GM12878 (cell line): Measurements from ENCODE around the gene ELL2. TPM values are rescaled to one million over a fixed set of nuclear protein-coding genes. Genes with fewer than 3 reads are reported as not detected.

Experiments used
- ATAC-seq: fragments of 200-7000 bp; cut with Tn5 transposase; 3 replicates; pipeline ENCODE4 v1.9.1; 2020; ENCODE audit warnings: mild to moderate bottlenecking, moderate library complexity
- BruUV-seq: library from RNA; stranded (reverse); fragments of 400-500 nt; replicated peaks from 2 replicates; lab custom pipeline; 2021; lab: Mats Ljungman, UMichigan
- CTCF ChIA-PET: fragments of 300-600 bp; sonication (Branson Sonifier 250); formaldehyde crosslinking; extraction: SDS; loops from one replicate; lab custom pipeline; 2021; ENCODE audit warnings: inconsistent platforms; lab: Yijun Ruan, JAX
- POLR2A ChIA-PET: fragments of 350-600 bp; formaldehyde crosslinking; extraction: SDS; loops from one replicate; lab custom pipeline; 2021; ENCODE audit warnings: inconsistent platforms; lab: Charles Lee
- RAD21 ChIA-PET: fragments of 300-600 bp; sonication (Branson Sonifier 250); formaldehyde crosslinking; loops from one replicate; lab custom pipeline; 2023; ENCODE audit warnings: antibody characterized with exemption; ENCODE audit not compliant: unreplicated experiment; lab: Charles Lee
- SMC1A ChIA-PET: fragments of 300-600 bp; sonication (Branson Sonifier 250); formaldehyde crosslinking; loops from one replicate; lab custom pipeline; 2023; ENCODE audit not compliant: unreplicated experiment, uncharacterized antibody; lab: Charles Lee
- DNase-seq: peaks from one replicate; pipeline ENCODE4 v3.0.0-alpha.2; 2011; ENCODE audit warnings: low read depth, low spot score
- FAIRE-seq: peaks from 3 replicates; lab custom pipeline; 2011; peaks lifted over from hg19 to GRCh38; lab: Jason Lieb, UNC
- H2AFZ ChIP-seq: 2 replicates; pipeline ENCODE4 v1.6.0; 2011; ENCODE audit warnings: low read depth, low read length, control low read depth; ENCODE audit not compliant: control insufficient read depth
- H3K27ac ChIP-seq: 2 replicates; pipeline ENCODE4 v1.5.1; 2011; ENCODE audit warnings: control low read depth; ENCODE audit not compliant: control insufficient read depth, insufficient read depth
- H3K27me3 ChIP-seq, 2 experiments: replicated peaks in 1 of 2; 2 replicates each; pipeline versions ENCODE4 v1.6.0 to v1.6.1; 2011; ENCODE audit warnings: low read length in 1 of 2; ENCODE audit not compliant: control insufficient read depth in 2 of 2, insufficient read depth in 2 of 2
- H3K36me3 ChIP-seq, 2 experiments: 2 replicates each; pipeline ENCODE4 v1.5.1; 2011; ENCODE audit warnings: low read length in 1 of 2; ENCODE audit not compliant: control insufficient read depth in 2 of 2, insufficient read depth in 2 of 2
- H3K4me1 ChIP-seq: 2 replicates; pipeline ENCODE4 v1.6.1; 2011; ENCODE audit warnings: mild to moderate bottlenecking, low read length, moderate library complexity, mixed read lengths; ENCODE audit not compliant: control insufficient read depth, insufficient read depth
- H3K4me2 ChIP-seq: 2 replicates; pipeline ENCODE4 v1.6.0; 2011; ENCODE audit warnings: control low read depth; ENCODE audit not compliant: control insufficient read depth, insufficient read depth
- H3K4me3 ChIP-seq: fragments of 200-600 bp; sonication (generic); 2 replicates; pipeline ENCODE4 v1.5.1; 2016
- H3K79me2 ChIP-seq: 2 replicates; pipeline ENCODE4 v1.6.0; 2011; ENCODE audit warnings: low read length; ENCODE audit not compliant: control insufficient read depth, insufficient read depth
- H3K9ac ChIP-seq: 2 replicates; pipeline ENCODE4 v1.8.0; 2011; ENCODE audit warnings: low read length, control low read depth, mixed read lengths; ENCODE audit not compliant: control insufficient read depth, insufficient read depth
- H3K9me3 ChIP-seq: replicated peaks from 3 replicates; pipeline ENCODE4 v1.5.1; 2011; ENCODE audit warnings: mild to moderate bottlenecking, low read length; ENCODE audit not compliant: control insufficient read depth, insufficient read depth
- H4K20me1 ChIP-seq: 2 replicates; pipeline ENCODE4 v1.6.0; 2011; ENCODE audit not compliant: control insufficient read depth, insufficient read depth
- BMI1 ChIP-seq: fragments of 450-650 bp; IDR thresholded peaks from 2 replicates; pipeline ENCODE4 v1.6.1; 2016; ENCODE audit warnings: mild to moderate bottlenecking, moderate library complexity, borderline replicate concordance
- CBFB ChIP-seq: IDR thresholded peaks from 2 replicates; pipeline ENCODE4 v1.6.1; 2016; ENCODE audit warnings: antibody characterized with exemption, low read depth
- CBX3 ChIP-seq: fragments of 200-600 bp; sonication (generic); IDR thresholded peaks from 2 replicates; pipeline ENCODE4 v1.6.1; 2016; ENCODE audit warnings: low read depth, borderline replicate concordance
- ESRRA ChIP-seq: IDR thresholded peaks from 2 replicates; pipeline ENCODE4 v1.6.1; 2012; ENCODE audit warnings: mild to moderate bottlenecking, low read length, improper control_type of control experiment
- HDAC6 ChIP-seq: fragments of 200-600 bp; sonication (generic); IDR thresholded peaks from one replicate; pipeline ENCODE4 v1.8.0; 2017; ENCODE audit warnings: antibody characterized with exemption; ENCODE audit not compliant: unreplicated experiment
- IKZF1 ChIP-seq: fragments of 450-650 bp; conservative IDR thresholded peaks from 2 replicates; pipeline ENCODE4 v1.6.1; 2017; ENCODE audit warnings: antibody characterized with exemption, mild to moderate bottlenecking
- IKZF2 ChIP-seq, 2 experiments: fragments of 450-650 bp; IDR thresholded peaks; 2 replicates each; pipeline ENCODE4 v1.6.1; 2017; ENCODE audit warnings: mild to moderate bottlenecking in 2 of 2, moderate library complexity in 2 of 2
- NFXL1 ChIP-seq: fragments of 450-650 bp; IDR thresholded peaks from 2 replicates; pipeline ENCODE4 v1.6.1; 2017; ENCODE audit warnings: antibody characterized with exemption, mild to moderate bottlenecking, borderline replicate concordance
- NR2F1 ChIP-seq: fragments of 450-650 bp; conservative IDR thresholded peaks from 2 replicates; pipeline ENCODE4 v1.6.1; 2017; ENCODE audit warnings: mild to moderate bottlenecking
- RAD21 ChIP-seq: IDR thresholded peaks from 2 replicates; pipeline ENCODE4 v1.6.1; 2011; ENCODE audit warnings: mild to moderate bottlenecking, low read depth, low read length, moderate library complexity; ENCODE audit not compliant: insufficient read depth
- RBBP5 ChIP-seq: fragments of 200-600 bp; sonication (generic); conservative IDR thresholded peaks from 2 replicates; pipeline ENCODE4 v1.6.1; 2016
- SREBF2 ChIP-seq: IDR thresholded peaks from 2 replicates; pipeline ENCODE4 v1.6.1; 2012; ENCODE audit warnings: mild to moderate bottlenecking, low read length
- SUZ12 ChIP-seq: fragments of 200-600 bp; sonication (generic); IDR thresholded peaks from one replicate; pipeline ENCODE4 v1.6.1; 2018; ENCODE audit warnings: antibody characterized with exemption, mild to moderate bottlenecking; ENCODE audit not compliant: unreplicated experiment
- TAF1 ChIP-seq: IDR thresholded peaks from 2 replicates; pipeline ENCODE4 v1.6.1; 2011; ENCODE audit warnings: mild to moderate bottlenecking, low read depth, low read length, borderline replicate concordance
- YBX1 ChIP-seq: fragments of 450-650 bp; IDR thresholded peaks from 2 replicates; pipeline ENCODE4 v1.6.1; 2016; ENCODE audit warnings: antibody characterized with exemption
- ZSCAN29 ChIP-seq: fragments of 450-650 bp; IDR thresholded peaks from 2 replicates; pipeline ENCODE4 v1.6.1; 2017; ENCODE audit warnings: mild to moderate bottlenecking, moderate library complexity
- WGBS: methylation state at CpG from one replicate; pipeline ENCODE4 v1.1.6; 2016; ENCODE audit warnings: low lambda C conversion rate; ENCODE audit not compliant: insufficient replicate concordance, insufficient coverage; ENCODE audit errors: missing lambda C conversion rate; 5-methylcytosine and 5-hydroxymethylcytosine counted together
- in situ Hi-C: fragments of 300-500 bp; cut with MboI; formaldehyde crosslinking; loops from 9 replicates; pipeline ENCODE4 v1.14.3; 2018; ENCODE audit warnings: mixed read lengths
- intact Hi-C: fragments of 100-400 bp; cut with micrococcal nuclease; formaldehyde crosslinking; loops from one replicate; pipeline ENCODE4 v1.14.2; 2022; ENCODE audit not compliant: unreplicated experiment
- polyA plus RNA-seq, 11 experiments: library from polyadenylated mRNA; depleted of rRNA in 4 of 11; unstranded in 6 of 11; stranded (reverse) in 5 of 11; fragments of >200 nt; fragmentation: Nextera tagmentation in 4 of 11; fragmentation: Illumina TruSeq in 1 of 11; extraction: Ambion mirVana in 4 of 11; extraction: Trizol in 1 of 11; gene quantifications; 1 replicate in 1 of 11; 2 replicates in 10 of 11; pipeline versions ENCODE4 v1.2.1 to v1.2.3, GENCODE V29; 2011 to 2016; ENCODE audit warnings: inconsistent platforms in 2 of 11, missing spikeins in 2 of 11, low read depth in 1 of 11
- total RNA-seq, 4 experiments: library from RNA; depleted of rRNA in 3 of 4; stranded (reverse); fragments of >200 nt in 3 of 4; fragmentation: Illumina TruSeq in 1 of 4; extraction: Trizol in 1 of 4; gene quantifications; 2 replicates each; pipeline versions ENCODE4 v1.2.1 to v1.2.3, GENCODE V29; 2013 to 2021
- TF ChIP-seq, protein P1 (sequence below): fragments of 150-350 bp; IDR thresholded peaks from 2 replicates; pipeline ENCODE4 v1.6.1; 2014; ENCODE audit warnings: mild to moderate bottlenecking, low read depth, low read length
- TF ChIP-seq, protein P2 (sequence below): IDR thresholded peaks from 2 replicates; pipeline ENCODE4 v1.6.1; 2012; ENCODE audit warnings: low read depth, low read length, improper control_type of control experiment
- TF ChIP-seq, protein P3 (sequence below): fragments of 450-650 bp; IDR thresholded peaks from 2 replicates; pipeline ENCODE4 v1.6.1; 2017; ENCODE audit warnings: borderline replicate concordance

The ELL2 gene
- total and polyA plus RNA-seq, 10 of the 15 experiments (the other 5 are each of a cell fraction or from before 2014, with no cell fraction given), result 24.2 to 91.4 (median 57.4) TPM

DNA sequence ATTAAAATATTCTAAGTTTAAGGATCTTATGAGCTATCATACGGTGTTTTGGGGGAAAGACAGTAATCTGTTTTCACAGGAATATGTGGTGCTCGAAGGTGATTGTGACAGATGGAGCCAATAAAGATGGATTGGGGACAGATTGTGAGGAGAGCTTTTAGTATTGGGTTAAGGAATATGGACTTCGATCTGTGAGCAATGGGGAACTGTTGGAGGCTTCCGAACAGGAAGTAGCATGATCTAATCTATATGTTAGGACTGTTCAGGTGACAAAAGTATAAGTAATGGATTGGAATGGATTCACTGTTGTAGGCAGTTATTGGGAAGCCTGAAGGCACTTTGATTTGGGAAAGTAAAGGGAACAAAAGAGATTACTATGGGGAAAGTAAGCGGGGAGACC, 7.4 kb upstream of the ELL2 start:
- Histone ChIP-seq H3K27me3 (no peaks in the 10 kb centered on the region), H3K4me1 (peaks cover 5% of the 10 kb centered on the region), H2AFZ (no peak overlapping the region), H4K20me1 (no peaks in the 10 kb centered on the region), H3K79me2 (no peaks in the 10 kb centered on the region), H3K9me3 (no peaks in the 10 kb centered on the region; the same call in none of the 3 replicates), H3K4me3 (no peak overlapping the region), H3K4me2 (no peak overlapping the region), H3K36me3 (no peaks in the 10 kb centered on the region), H3K9ac (no peak overlapping the region), H3K27ac (no peak overlapping the region)
- SMC1A ChIA-PET, result interaction anchor here (0.6 to 1.0 kb wide), 3 partner anchors 19 to 368 kb away, joined by 3 read pairs; no protein-coding TSS in a partner anchor
- intact Hi-C loops (loop anchor here (10.0 kb wide), 1 partner anchor 636 kb away; no protein-coding TSS in a partner anchor), in situ Hi-C loops (no loop called here)
- WGBS, result 98% methylated on average over 5 of the region's 5 CpGs
- TF ChIP-seq SUZ12 (no peak), NFXL1 (no peak), RAD21 (no peak), SREBF2 (no peak), CBX3 (no peak), ESRRA (no peak), TAF1 (no peak), NR2F1 (no peak), CBFB (no peak), IKZF1 (no peak), RBBP5 (no peak), ZSCAN29 (no peak), BMI1 (no peak), IKZF2 (IDR thresholded peaks at IDR 0.05) (no peak), HDAC6 (no peak), YBX1 (no peak)
- TF ChIP-seq, protein P1, sequence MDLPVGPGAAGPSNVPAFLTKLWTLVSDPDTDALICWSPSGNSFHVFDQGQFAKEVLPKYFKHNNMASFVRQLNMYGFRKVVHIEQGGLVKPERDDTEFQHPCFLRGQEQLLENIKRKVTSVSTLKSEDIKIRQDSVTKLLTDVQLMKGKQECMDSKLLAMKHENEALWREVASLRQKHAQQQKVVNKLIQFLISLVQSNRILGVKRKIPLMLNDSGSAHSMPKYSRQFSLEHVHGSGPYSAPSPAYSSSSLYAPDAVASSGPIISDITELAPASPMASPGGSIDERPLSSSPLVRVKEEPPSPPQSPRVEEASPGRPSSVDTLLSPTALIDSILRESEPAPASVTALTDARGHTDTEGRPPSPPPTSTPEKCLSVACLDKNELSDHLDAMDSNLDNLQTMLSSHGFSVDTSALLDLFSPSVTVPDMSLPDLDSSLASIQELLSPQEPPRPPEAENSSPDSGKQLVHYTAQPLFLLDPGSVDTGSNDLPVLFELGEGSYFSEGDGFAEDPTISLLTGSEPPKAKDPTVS, result no peak
- TF ChIP-seq, protein P2, sequence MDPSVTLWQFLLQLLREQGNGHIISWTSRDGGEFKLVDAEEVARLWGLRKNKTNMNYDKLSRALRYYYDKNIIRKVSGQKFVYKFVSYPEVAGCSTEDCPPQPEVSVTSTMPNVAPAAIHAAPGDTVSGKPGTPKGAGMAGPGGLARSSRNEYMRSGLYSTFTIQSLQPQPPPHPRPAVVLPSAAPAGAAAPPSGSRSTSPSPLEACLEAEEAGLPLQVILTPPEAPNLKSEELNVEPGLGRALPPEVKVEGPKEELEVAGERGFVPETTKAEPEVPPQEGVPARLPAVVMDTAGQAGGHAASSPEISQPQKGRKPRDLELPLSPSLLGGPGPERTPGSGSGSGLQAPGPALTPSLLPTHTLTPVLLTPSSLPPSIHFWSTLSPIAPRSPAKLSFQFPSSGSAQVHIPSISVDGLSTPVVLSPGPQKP, result no peak
- TF ChIP-seq, protein P3, sequence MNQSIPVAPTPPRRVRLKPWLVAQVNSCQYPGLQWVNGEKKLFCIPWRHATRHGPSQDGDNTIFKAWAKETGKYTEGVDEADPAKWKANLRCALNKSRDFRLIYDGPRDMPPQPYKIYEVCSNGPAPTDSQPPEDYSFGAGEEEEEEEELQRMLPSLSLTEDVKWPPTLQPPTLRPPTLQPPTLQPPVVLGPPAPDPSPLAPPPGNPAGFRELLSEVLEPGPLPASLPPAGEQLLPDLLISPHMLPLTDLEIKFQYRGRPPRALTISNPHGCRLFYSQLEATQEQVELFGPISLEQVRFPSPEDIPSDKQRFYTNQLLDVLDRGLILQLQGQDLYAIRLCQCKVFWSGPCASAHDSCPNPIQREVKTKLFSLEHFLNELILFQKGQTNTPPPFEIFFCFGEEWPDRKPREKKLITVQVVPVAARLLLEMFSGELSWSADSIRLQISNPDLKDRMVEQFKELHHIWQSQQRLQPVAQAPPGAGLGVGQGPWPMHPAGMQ, result no peak
- CTCF ChIA-PET, result interaction anchor here (1.1 to 1.6 kb wide), 2 partner anchors 16 to 367 kb away, joined by 3 to 4 read pairs; no protein-coding TSS in a partner anchor
- FAIRE-seq, result no peak
- no peak for DNase-seq
- no peak for ATAC-seq
- POLR2A ChIA-PET, result interaction anchor here (0.6 to 1.0 kb wide), 2 partner anchors 80 to 147 kb away, joined by 3 read pairs; no protein-coding TSS in a partner anchor
- RAD21 ChIA-PET, result no interaction called here
- BruUV-seq, result no TSS peak
